C4-2B (cell line): ENCODE results near the gene MNAT1.
"Not testable (repeated sequence)": the region's sequence is repeated elsewhere in the genome, so short reads cannot be mapped to it uniquely, and the experiment has no call there.

ENCODE experiments used
- H3K27ac ChIP-seq: fragments of 450-650 bp; 2 replicates; pipeline ENCODE4 v1.5.1; 2017
- ZFX ChIP-seq: fragments of 450-650 bp; IDR thresholded peaks from 2 replicates; pipeline ENCODE4 v1.6.1; 2017
- TF ChIP-seq, protein P1 (sequence below): fragments of 450-650 bp; conservative IDR thresholded peaks from 2 replicates; pipeline ENCODE4 v1.5.1; 2017; ENCODE audit warnings: mild to moderate bottlenecking

Gene MNAT1

DNA sequence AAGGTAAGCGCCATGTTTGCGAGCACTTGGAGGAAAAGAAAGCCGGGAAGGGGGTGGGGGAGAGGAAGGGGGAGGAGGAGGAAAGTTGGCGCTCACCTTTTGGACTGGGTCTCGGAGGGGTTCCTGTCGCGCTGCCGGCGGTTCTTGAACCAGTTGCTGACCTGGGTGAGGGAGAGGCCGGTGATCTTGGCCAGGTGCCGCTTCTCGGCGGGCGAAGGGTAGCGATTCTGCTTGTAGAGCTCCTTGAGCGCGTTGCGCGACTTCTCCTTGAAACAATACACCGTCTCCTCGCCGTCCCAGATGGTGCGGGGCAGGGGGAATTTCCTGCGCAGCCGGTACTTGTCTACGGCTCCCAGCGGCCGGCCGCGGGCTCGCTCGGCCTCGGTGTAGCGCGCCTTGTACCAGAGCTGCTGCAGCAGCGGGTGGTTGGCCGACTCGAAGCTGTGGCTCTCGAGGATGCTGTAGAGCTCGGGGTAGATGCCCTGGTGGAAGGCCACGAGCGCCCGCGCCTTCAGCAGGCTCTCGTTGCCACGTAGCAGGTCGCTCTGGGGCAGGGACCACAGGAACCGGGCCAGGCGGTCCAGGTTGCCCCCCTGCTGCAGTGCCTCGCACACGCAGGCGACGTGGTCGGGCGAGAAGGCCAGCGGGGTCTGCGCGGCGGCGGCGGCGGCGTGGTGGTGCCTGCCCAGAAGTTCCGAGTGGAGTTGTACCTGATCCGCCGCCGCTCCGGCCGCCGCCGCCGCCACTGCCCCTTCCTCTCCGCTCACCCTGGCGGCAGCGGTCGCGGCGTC, 11.2 kb upstream of the MNAT1 start:
- H3K27ac ChIP-seq = peak overlapping the region; percentile 97
- peak; percentile 60 for TF ChIP-seq ZFX
- TF ChIP-seq, protein P1, sequence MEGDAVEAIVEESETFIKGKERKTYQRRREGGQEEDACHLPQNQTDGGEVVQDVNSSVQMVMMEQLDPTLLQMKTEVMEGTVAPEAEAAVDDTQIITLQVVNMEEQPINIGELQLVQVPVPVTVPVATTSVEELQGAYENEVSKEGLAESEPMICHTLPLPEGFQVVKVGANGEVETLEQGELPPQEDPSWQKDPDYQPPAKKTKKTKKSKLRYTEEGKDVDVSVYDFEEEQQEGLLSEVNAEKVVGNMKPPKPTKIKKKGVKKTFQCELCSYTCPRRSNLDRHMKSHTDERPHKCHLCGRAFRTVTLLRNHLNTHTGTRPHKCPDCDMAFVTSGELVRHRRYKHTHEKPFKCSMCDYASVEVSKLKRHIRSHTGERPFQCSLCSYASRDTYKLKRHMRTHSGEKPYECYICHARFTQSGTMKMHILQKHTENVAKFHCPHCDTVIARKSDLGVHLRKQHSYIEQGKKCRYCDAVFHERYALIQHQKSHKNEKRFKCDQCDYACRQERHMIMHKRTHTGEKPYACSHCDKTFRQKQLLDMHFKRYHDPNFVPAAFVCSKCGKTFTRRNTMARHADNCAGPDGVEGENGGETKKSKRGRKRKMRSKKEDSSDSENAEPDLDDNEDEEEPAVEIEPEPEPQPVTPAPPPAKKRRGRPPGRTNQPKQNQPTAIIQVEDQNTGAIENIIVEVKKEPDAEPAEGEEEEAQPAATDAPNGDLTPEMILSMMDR = no peak; the same call in 1 of the 2 replicates

DNA sequence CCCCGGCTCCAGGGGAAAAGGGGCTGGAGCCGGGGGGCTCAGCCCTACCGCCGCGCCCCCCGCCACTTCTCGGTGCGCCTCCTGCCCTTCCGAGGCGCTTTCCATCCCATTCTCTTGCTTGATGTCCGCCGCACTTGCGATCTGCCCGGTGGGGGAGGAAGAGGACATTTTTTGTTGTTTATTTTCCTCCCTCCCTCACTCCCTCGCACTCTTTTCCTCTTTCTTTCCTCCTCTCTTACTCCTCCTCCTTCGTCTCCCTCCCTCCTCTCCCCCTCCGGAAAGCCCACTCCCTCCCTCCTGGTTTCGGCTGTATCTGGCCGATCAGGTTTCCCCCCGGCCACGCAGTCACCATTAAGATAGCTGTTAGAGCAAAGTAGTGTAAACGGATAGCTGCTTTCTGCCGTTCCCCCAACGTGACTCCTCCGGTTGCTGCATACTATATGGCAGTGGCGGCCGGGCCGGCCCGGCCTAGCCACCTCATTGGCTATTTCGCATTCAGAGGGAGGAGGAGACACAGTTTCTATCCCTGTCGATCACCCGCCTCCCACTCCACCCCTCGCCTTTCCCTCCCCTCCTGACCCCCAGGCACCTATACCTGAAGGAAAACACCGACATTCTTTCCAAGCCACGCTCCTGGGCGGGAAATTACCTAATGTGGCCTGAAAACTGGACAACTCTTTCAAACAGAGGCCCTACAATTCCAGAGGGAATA, 10.5 kb upstream of the MNAT1 start, which contains the start of gene SIX4:
TSS of gene SIX4 (minus strand) at position 445 of the 712 bp plus-strand sequence. CDS start at position 168, 277 bp downstream.
- peak within 1 kb of the TSS; percentile 97 for H3K27ac ChIP-seq
- TF ChIP-seq, protein P1 = no peak; the same call in 1 of the 2 replicates
- no peak; the same call in 1 of the 2 replicates for TF ChIP-seq ZFX

DNA sequence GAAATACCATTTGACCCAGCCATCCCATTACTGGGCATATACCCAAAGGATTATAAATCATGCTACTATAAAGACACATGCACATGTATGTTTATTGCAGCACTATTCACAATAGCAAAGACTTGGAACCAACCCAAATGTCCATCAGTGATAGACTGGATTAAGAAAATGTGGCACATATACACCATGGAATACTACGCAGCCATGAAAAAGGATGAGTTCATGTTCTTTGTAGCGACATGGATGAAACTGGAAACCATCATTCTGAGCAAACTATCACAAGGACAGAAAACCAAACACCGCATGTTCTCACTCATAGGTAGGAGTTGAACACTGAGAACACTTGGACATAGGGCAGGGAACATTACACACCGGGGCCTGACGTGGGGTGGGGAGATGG, 3.3 kb upstream of the MNAT1 start:
- not testable (repeated sequence) for H3K27ac ChIP-seq

DNA sequence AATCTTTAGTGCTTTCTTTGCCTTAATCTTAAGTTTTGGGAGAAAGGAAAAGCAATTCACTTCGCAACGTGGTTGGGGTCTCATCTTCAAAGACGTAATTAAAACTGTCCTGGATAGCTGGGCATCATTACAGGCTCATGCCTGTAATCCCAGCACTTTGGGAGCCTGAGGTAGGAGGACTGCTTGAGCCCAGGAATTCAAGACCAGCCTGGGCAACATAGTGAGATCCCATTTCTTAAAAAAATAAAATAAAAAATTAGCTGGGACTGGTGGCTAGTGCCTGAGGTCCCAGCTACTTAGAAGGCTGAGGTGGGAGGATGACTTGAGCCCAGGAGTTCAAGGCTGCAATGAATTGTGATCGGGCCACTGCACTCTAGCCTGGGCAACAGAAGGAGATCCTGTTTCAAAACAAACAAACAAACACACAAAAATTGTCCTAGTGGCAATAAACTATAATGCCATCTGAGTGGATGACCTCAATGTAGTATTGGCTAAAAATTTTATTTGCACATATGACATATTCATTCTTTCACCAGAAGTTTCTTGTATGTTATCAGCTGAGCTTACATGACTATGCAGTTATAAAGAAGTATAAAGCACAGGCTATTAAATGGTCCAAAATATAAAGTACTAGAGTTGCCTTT, 1.6 kb upstream of the MNAT1 start:
- H3K27ac ChIP-seq = no peak overlapping the region
- TF ChIP-seq ZFX = no peak
- TF ChIP-seq, protein P1 = no peak; the same call in 1 of the 2 replicates

DNA sequence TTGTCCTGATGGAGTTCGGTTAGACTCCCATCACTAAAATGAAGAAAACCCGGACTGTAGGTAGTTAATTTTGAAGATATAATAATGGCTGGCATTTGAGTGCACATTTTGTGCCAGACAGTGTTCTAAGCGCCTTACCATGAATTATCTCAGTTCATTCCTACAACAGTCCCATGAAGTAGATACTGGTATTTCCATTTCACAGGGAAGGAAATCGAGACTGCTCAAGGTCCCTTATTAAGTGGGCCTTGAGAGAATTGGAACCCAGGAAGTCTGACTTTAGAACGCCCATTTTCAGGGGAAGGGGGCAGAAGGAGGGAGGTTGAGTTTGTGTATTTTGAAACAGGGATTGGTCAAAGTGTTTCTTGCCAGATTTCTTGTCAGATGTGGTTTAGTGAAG, 855 bp downstream of the MNAT1 start:
- TF ChIP-seq, protein P1 = no peak
- no peak for TF ChIP-seq ZFX
- H3K27ac ChIP-seq = no peak overlapping the region

DNA sequence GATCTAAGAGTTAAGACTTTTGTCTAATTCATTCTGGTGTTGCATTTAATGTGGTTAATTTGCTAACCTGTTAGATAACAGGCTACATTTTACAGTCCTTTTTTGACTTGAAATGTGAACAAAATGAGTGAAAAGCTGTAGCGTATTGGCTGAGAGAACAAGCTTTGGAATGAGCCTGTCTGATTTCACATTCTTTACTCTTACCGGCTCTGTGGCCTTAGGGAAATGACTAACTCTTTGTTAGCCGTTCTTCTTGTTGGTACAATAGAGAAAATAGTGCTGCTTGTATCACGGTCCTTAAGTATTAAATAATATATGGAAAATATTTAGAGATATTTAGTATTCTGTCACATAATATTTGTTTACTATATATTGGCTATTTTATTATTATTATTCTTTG, 1.9 kb downstream of the MNAT1 start:
- TF ChIP-seq, protein P1 = no peak
- TF ChIP-seq ZFX = no peak

DNA sequence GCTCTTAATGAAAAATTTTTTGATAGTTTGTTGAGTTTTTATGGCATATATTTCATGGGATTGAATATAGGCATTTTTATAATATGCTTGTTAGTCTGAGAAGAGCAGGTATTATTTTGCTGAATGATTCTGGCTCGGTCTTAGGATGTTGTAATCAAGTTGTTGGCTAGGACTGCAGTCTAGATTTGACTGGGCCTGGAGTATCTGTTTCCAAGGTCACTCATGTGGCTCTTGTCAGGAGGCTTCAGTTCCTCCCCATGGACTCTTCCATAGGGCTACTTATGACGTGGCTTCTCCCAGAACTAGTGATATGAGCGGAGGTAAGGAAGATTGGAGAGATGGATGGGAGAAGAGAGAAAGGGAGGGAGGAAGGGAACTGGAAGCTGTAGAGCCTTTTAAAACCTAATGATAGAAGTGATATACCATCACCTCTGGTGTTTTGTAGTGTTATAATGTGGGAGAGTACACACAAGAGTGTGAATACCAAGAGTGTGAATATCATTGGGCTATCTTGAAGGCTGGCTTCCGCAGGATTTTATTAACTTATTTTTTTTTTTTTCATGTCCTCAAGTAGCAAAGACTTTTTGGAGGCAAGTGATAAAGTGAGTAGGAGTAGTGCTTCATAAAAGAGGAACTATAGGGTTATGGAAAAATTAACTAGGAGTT, 4.4 kb downstream of the MNAT1 start:
- TF ChIP-seq, protein P1 = no peak
- TF ChIP-seq ZFX = no peak
- H3K27ac ChIP-seq = no peak overlapping the region

More for the DNA sequence above, 1.9 kb downstream of the MNAT1 start:
- H3K27ac ChIP-seq = no peak overlapping the region
